Fibroblast of the aortic adventitia (primary cell): ENCODE data around the gene HS6ST1. TPM values are rescaled to one million over a fixed set of nuclear protein-coding genes. Genes with fewer than 3 reads are reported as not detected.

Experiments
- DNase-seq: peaks from one replicate; pipeline ENCODE4 v3.0.0-alpha.2; 2010; ENCODE audit warnings: low read depth
- H3K4me3 ChIP-seq: 2 replicates; pipeline ENCODE4 v1.5.1; 2011; ENCODE audit warnings: low read depth, mild to moderate bottlenecking, control low read depth, low read length, moderate library complexity
- total RNA-seq: library from RNA; depleted of rRNA; stranded (reverse); fragments of >200 nt; gene quantifications from 2 replicates; pipeline ENCODE4 v1.2.3, GENCODE V29; 2012; ENCODE audit warnings: low replicate concordance
- TF ChIP-seq, protein P1 (sequence below): IDR thresholded peaks from 2 replicates; pipeline ENCODE4 v1.5.1; 2011; ENCODE audit warnings: mild to moderate bottlenecking, low read length, control low read depth, inconsistent platforms; ENCODE audit not compliant: insufficient read depth

Gene HS6ST1
- total RNA-seq, 1 donor, result 10.6 TPM

- no peak for DNase-seq
- H3K4me3 ChIP-seq, result no peak overlapping the region
- TF ChIP-seq, protein P1, sequence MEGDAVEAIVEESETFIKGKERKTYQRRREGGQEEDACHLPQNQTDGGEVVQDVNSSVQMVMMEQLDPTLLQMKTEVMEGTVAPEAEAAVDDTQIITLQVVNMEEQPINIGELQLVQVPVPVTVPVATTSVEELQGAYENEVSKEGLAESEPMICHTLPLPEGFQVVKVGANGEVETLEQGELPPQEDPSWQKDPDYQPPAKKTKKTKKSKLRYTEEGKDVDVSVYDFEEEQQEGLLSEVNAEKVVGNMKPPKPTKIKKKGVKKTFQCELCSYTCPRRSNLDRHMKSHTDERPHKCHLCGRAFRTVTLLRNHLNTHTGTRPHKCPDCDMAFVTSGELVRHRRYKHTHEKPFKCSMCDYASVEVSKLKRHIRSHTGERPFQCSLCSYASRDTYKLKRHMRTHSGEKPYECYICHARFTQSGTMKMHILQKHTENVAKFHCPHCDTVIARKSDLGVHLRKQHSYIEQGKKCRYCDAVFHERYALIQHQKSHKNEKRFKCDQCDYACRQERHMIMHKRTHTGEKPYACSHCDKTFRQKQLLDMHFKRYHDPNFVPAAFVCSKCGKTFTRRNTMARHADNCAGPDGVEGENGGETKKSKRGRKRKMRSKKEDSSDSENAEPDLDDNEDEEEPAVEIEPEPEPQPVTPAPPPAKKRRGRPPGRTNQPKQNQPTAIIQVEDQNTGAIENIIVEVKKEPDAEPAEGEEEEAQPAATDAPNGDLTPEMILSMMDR, result no peak
Measured at GRCh38 chr2:128280158-128280871, 38.4 kb downstream of the HS6ST1 start.

GRCh38 chr2:128279786-128280157 lies 38.9 kb downstream of the HS6ST1 start:
- TF ChIP-seq, protein P1, result no peak
- no peak for DNase-seq
- no peak overlapping the region for H3K4me3 ChIP-seq

- TF ChIP-seq, protein P1, result no peak
- no peak for DNase-seq
Measured at GRCh38 chr2:128279009-128279408, 39.7 kb downstream of the HS6ST1 start.

DNA sequence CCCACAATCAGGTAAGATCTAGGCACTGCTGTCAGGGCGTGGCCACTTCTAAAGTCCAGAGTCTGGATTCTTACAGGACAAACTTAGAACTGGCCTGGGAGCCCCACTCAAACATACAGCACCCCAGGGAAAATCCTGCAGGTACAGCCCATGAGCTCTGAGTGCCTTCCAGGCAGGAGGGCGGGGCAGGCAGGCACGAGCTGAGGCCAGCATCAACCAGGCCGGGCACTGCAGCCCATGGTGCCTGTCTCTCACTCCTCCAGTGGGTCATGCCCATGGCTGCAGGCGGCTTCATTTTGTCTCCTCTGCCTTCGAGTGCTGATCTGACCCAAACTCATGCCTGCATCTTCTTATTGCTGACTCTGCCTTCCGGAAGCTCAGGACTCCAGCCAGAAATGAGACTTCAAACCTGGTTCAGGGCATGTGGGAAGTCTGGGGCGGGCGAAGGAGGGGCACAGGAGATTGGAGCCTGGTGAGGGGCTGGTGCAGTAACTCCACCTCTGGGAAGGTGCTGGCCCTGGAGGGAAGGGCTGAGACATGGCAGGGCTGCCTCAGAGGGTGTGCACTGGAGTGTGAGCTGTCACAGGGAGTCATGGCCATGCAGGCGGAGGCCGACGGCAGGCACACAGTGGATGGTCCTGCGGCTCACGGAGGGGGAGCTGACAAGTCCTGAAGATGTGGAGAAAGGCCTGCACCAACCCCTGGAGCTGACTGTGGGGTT lies 40.5 kb downstream of the HS6ST1 start:
- no peak overlapping the region for H3K4me3 ChIP-seq
- DNase-seq, result no peak
- TF ChIP-seq, protein P1, result no peak

More at GRCh38 chr2:128279009-128279408, 39.7 kb downstream of the HS6ST1 start:
- no peak overlapping the region for H3K4me3 ChIP-seq

DNA sequence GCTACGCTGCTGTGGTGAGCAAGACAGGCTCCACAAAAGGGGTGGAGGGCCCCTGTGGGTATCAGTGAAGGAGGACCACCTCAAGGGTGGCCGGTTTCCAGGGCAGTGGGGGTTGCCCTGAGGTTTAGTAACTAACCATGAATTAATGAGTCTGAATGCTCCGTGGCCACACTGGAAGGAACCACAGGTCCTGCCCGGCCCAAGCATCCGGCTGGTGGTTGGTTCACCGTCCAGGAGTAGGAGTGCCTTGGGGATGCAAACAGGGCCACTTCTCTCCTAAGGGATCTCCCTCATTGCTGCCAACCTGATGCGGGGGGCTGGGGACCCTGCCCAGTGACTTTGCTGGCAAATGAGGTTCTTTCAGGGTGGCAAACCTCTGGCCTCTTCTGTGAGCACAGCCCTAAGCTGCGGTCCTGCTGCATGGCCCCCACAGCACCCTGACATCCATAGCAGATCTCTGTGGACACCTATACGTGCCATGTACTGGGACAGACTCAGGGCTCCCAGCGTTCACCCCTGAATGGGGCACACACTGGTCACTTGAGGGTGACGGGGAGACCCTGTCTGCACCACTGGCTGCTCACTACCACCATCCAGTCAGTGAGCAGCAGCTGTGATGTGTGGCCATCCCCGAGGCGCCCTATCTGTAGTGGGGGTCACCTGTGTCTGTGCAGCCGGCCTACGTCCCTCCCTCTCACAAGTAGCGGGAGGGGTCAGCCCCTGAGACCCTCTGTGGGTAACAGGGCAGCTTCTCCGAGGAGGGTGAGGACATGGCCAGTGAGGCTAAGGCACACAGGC lies 41.6 kb downstream of the HS6ST1 start:
- TF ChIP-seq, protein P1, result no peak
- DNase-seq, result no peak
- H3K4me3 ChIP-seq, result no peak overlapping the region

DNA sequence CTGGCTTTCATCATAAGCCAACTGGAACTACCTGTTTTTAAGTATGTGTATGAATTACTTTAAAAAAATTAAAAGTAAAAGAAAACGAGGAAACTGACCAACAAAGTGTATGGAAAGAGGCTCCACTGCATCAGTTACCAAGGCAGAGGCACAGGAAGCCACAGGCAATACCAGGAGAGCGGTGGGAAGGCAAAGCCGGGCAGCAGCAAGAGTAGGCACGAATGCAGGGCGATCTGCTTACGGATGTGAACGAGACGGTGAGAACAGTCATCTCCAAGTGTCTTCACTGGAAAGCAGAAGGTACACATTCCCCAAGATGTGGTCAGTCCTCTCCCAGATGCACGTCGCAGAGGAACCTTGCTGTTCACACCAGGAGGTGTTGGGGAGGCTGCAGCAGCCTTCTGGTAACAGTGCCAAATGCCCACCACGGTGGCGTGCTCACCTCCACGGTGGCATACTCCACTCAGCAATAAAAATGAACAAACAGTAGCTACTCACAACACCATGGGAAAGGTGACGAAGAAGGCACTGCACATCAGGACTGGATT lies 43.1 kb downstream of the HS6ST1 start:
- TF ChIP-seq, protein P1, result no peak
- H3K4me3 ChIP-seq, result no peak overlapping the region

More for the DNA sequence above, 43.1 kb downstream of the HS6ST1 start:
- no peak for DNase-seq
